Stimulated activated CD4-positive, alpha-beta T cell treated with anti-CD3 and anti-CD28 coated beads, TNF-alpha, amount 100 ng/mL, for 48 hours (primary cell): Measurements from ENCODE around the gene DIAPH3.

Source experiments
- DNase-seq, 3 donors: peaks; one replicate each; pipeline ENCODE4 v3.0.0-alpha.2; 2020; ENCODE audit warnings: low read depth in 3 of 3

Gene DIAPH3

GRCh38 chr13:59625111-59625510 lies 538.6 kb downstream of the DIAPH3 start:
- no peak for DNase-seq

DNA sequence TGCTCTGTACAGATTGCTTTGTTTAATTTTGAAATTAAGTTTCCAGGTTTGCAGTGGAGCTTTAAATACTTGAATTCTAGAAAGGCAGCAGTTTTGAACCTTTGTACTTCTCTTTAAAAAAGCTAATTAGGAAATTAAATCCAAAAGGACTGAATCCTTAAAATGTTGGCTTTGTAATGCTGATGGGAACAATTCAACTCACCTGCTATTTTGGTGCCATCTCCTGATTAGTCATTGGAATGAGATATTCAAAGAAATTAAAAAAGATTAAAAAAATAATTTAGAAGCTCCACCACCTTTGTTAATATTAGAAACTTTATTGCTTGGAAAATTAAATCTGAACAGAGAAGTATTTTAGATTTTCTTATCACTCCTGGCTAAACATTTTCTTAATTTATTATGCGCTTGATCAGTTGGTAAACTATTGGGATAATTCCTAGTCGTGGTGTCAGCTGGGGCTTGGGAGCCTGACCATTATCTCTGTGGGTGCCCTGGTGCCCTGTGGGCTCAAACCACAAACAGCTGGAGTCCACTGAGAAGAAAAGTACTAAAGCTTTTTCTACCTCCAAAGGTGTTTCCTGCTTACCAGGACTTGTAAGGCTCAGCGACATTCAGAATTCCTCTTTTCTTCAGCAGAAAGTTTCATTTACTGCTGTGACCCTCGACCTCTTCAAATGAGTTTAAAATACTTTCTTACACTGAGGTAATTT lies 540.4 kb downstream of the DIAPH3 start:
- no peak for DNase-seq

- no peak for DNase-seq
Observed at GRCh38 chr13:59621773-59622172, 542.0 kb downstream of the DIAPH3 start.
